HG03066 (cell line): ENCODE measurements around the gene C8B.

Source experiments
- ATAC-seq: cut with Tn5 transposase; IDR thresholded peaks from one replicate; pipeline ENCODE4 v1.9.1; 2021; ENCODE audit warnings: low read depth; ENCODE audit not compliant: unreplicated experiment

The C8B gene

DNA sequence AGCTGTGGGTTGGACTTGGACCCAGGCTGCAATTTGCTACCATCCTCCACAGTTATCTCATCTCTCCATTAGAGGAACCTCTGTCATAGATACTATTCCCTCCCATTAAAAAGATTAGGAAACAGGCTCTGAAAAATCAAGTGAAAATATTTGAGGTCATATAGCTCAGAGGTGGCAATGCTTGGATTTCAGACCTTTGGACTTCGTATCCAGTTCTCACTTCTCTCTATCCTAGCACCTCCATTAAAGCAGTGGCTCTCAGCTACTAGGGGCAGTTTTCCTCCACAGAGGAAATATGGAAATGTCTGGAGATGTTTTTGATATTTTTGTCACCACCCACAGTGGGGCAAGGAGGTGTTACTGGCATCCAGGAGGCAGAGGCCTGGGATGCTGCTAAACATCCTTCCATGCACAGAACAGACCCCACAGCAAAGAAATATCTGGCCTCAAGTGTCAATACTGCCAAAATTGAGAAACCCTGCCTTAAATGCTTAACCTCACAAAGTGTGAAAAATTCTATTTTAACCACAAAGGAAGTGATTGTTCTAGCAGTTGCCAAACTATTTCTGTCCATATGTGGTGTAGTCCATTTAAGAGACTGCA lies 57.1 kb downstream of the C8B start:
- ATAC-seq: no peak

DNA sequence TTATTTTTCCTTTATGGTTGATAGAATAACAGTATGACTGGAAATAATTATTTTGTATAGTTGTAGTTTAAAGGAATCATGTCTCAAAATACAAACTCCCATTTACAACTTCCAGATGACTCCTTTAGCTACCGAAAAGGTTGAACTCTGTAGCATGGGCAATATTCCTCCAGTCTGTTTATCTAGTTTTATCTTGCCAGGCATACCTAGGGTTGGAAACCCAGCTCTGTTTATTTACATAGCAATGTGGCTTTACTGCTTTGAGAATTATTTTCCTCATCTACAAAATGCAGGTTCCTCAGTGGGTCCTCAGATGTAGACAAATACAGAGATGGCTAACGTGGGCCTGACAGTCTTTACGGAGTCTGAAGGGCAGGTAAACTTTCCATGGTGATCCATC lies 60.1 kb downstream of the C8B start:
- no peak for ATAC-seq

- no peak for ATAC-seq
Observed at GRCh38 chr1:56904663-56905397, 61.0 kb downstream of the C8B start.

GRCh38 chr1:56903778-56904177 lies 62.0 kb downstream of the C8B start:
- no peak for ATAC-seq

DNA sequence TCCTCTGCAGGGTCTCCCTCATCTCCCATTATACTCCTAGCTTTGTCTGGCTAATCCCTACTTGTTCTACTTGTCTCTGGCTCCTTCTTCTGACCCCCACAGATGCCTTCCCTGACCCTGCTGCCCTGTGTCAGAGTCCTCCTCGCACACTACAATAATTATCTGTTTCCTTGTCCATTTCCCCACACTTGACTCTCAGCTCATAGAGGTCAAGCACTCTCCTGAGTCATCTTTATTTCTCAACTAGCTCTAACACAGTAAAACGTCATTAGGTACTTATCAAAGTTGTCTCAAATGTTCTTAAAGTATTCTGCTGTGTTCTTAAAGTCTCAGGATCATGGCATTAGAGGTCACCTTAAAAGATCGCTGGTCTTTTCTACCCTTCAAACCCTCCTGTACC lies 64.1 kb downstream of the C8B start:
- no peak for ATAC-seq

DNA sequence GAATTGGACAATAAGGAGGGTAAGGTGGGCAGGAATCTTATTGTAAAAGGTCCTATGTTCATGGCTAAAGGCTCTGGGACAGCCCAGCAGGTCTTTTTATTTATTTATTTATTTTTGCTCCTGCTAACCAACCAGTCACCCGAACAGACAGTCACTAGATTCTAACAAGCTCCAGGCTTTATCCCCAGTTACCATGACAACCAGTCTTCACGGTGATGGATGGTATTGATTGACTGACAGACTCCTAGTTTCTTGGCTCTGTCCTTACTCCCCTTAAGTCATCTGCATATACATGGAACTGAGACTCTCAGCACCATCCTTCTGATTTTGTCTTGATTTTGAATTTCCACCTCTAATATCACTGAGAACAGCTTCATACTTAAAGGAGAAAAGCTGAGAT lies 66.9 kb downstream of the C8B start:
- no peak for ATAC-seq

GRCh38 chr1:56898005-56898373 lies 67.8 kb downstream of the C8B start:
- no peak for ATAC-seq

- ATAC-seq: no peak
Observed at GRCh38 chr1:56897150-56898004, 68.4 kb downstream of the C8B start.

GRCh38 chr1:56894014-56894413 lies 71.8 kb downstream of the C8B start:
- ATAC-seq: no peak

DNA sequence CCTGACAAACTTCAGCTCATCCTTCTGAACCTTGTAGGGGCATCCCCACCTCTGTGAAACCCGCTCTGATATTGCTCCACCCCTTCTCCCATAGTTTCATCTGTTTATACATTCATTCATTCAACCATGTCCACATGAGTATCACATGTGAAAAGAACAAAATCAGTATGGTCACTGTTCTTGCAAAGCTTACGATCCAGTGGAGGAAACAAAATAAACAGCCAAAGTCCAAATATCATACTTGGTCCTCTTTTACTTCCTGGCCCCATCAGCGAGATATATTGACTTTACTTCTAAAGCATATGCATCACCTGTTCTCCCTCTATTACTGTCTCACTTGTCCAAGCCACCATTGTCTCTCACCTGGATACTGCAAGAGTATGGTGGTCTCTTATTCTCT lies 75.6 kb downstream of the C8B start:
- ATAC-seq: no peak

DNA sequence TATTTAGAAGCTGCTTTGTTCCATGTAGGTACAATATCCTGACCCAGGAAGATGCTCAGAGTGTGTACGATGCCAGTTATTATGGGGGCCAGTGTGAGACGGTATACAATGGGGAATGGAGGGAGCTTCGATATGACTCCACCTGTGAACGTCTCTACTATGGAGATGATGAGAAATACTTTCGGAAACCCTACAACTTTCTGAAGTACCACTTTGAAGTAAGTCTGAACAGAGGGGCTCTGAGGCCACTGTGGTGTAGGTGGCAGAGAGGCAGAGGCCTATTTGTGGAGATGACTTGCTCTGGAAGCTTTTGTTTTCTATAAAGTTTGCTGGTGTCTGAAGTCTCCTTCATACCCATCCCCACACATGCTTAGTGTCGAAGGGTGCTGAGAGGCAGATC lies 84.4 kb downstream of the C8B start:
- ATAC-seq: no peak

- no peak for ATAC-seq
Observed at GRCh38 chr1:56880774-56881173, 85.0 kb downstream of the C8B start.
